GM18499 (cell line): ENCODE results near the gene ELP5.

Experiments
- ATAC-seq: cut with Tn5 transposase; IDR thresholded peaks from one replicate; pipeline ENCODE4 v1.9.1; 2021; ENCODE audit warnings: moderate number of reproducible peaks; ENCODE audit not compliant: insufficient read depth, unreplicated experiment

Gene ELP5

DNA sequence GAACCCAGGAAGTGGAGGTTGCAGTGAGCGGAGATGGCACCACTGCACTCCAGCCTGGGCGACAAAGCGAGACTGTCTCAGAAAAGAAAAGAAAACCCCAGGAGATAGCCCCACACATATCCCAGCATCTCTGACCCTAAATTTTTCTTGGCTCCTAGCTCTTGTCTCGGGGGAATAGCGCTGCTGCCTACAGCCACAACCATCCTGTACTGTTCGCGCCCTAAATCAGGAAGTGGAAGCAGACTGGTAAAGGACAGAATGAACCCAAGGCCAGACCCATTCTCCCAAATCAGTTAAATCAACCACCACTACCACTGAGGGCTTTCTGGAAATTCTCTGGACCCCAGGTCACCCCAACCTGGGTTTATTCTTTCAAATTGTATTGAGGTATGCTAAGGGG is 2.2 kb upstream of the ELP5 start:
- ATAC-seq, result no peak

GRCh38 chr17:7250695-7251627 is 1.1 kb upstream of the ELP5 start:
- no peak for ATAC-seq

DNA sequence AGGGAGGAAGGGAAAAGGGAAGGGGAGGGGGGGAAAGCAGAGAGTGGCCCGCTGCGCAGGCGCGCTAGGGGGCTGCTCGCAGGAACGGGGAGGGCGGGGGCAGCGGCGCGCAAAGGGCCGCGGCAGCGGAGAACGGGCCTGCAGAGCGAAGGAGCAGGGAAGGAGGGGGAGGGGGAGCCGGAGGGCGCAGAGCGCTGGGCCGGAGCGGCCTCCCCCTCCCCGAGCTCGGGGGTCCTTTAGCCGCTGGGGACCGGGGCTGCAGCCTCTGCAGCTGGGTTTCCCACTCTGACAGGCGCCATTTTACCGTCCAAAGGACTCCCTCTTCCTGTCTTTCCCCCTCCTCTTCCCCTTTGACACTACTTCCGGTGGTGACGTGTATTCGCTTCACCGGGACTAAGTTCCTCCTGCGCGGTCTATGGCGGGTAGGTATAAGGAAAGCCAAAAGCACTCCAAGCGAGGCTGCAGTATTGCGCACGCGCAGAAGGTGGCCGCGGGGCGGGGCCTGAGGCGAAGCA is 297 bp upstream of the ELP5 start, which contains the start of gene CTDNEP1:
CTDNEP1 (minus strand) TSS at position 74 of the 515 bp plus-strand sequence. CDS start 438 bp downstream, outside the sequence.
- peak; percentile 77 for ATAC-seq

GRCh38 chr17:7253082-7253481 is 1.1 kb downstream of the ELP5 start:
- ATAC-seq, result no peak

DNA sequence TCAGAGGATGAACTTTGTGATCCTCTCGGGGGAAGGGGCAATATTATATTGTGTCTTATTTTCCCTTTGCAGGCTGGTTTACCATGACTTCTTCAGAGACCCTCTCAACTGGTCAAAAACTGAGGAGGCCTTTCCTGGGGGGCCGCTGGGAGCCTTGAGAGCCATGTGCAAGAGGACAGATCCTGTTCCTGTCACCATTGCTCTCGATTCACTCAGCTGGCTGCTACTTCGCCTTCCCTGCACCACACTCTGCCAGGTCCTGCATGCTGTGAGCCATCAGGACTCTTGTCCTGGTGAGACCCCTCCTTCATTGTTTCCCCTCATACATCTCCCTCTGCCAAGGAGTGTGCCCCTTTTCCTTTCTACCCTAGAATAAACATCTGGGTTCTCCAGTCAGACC is 2.5 kb downstream of the ELP5 start:
- no peak for ATAC-seq

DNA sequence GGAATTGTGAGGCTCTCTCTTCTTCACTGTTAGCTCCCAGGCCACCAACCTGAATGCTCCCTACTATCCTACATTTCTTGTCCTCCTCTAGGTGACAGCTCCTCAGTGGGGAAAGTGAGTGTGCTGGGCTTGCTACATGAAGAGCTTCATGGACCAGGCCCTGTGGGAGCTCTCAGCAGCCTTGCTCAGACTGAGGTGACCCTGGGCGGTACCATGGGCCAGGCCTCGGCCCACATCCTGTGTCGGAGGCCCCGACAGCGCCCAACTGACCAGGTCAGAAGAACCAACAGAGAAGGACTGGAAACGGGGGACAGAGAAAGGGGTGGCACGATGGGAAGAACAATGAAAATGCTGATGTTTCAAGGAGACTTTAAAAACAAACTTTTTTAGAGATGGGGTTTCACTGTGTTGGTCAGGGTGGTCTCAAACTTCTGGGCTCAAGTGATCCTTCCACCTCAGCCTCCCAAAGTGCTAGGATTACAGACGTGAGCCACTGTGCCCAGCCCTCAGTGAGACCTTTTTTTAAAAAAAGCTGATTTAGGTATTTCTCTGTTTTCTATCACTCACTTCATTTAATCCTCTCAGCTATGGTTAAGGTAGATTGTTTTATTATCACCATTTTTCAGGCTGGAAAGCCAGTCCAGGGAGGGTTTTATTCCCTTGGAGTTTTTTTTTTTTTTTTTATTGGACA is 4.9 kb downstream of the ELP5 start:
- no peak for ATAC-seq

- ATAC-seq, result no peak
These were observed 6.9 kb downstream of the ELP5 start for GRCh38 chr17:7258731-7259554.

GRCh38 chr17:7259555-7259889 is 7.5 kb downstream of the ELP5 start:
- ATAC-seq, result no peak

DNA sequence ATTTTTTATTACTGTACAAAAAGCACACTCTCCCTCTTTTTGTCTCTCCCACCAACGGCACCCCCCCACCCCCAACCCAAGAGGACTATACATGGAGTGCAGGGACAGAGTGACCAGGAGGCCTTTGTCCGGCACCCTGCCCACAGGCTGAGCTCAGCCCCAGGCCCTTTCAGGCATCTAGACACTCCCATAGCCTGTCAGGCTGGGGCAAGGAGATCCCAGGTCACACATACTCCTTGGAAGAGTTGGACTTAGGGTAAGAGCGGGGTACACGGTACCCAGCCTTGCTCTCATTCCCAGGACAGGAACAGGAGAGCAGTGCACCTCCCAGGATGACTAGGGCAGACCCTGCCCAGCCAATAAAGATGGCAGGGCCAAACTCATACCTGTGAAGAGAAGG is 8.1 kb downstream of the ELP5 start:
- no peak for ATAC-seq

DNA sequence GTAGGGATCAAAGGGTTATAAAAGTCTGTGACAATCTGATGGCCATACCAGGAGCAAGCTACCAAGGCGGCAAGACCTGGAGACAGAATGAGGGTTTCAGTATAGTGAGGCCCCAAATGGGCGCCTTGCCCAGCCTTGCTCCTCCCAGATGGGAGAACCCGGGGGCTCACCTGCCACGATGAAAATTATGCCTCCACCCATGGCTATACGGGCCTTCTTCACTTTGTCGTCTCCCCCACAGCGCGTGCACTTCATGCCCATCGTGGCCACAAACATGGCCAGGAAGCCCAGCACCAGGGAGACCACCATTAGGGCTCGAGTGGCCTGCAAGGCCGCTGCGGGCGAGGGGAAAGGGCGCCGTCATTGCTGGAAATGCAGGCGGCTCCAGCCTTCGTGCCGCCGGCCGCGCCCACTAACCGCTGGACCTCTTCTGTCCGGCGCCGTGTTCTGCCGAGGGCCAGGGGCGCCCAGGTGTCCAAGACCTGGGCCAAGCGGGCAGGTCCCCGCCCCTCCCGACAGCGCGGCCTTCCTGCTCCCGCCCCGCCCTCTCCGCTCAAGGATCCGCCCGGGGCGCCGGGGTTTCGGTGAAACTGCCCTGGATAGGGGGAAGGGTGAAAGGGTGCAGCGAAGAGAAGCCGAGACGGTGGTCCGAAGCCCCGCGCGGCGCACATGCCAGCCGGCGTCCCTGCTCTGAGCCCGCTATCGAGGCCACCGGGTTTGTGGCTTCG is 8.8 kb downstream of the ELP5 start:
- ATAC-seq, result no peak

DNA sequence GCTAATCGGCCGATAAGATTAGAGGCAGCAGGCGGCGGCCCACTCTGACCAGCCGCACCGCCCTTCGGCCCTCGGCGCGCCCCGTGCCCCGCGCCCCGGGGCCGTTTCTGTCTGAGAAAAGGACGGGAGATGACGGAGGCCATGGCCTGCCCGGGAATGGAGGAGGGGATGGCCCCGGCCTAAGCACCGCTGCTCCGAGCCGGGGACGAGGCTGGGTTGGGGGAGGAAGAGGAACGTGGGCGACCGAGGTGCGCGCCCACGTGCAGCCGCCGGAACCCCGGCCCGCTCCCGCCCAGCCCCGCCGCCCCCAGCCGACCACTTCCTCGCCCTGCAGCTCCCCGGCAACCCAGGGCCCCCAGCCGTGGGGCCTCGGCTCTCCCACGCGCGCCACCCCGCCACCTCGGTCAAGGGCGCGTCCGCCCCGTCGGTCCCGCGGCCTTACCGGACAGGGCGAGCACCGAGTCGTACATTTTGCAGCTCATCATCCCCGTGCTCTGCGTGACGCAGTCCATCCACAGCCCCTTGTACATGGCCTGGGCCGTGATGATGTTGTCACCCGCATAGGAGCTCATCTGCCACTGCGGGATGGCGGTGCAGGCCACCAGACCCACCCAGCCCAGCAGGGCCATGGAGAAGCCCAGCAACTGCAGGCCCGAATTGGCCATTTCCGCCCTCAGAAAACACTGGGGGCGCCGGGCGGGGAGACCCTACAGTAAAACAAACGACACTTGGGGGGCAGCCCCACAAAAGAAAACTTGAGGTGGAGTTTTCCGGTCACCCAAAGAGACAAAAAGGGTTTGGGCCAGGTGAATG is 9.6 kb downstream of the ELP5 start:
- no peak for ATAC-seq

DNA sequence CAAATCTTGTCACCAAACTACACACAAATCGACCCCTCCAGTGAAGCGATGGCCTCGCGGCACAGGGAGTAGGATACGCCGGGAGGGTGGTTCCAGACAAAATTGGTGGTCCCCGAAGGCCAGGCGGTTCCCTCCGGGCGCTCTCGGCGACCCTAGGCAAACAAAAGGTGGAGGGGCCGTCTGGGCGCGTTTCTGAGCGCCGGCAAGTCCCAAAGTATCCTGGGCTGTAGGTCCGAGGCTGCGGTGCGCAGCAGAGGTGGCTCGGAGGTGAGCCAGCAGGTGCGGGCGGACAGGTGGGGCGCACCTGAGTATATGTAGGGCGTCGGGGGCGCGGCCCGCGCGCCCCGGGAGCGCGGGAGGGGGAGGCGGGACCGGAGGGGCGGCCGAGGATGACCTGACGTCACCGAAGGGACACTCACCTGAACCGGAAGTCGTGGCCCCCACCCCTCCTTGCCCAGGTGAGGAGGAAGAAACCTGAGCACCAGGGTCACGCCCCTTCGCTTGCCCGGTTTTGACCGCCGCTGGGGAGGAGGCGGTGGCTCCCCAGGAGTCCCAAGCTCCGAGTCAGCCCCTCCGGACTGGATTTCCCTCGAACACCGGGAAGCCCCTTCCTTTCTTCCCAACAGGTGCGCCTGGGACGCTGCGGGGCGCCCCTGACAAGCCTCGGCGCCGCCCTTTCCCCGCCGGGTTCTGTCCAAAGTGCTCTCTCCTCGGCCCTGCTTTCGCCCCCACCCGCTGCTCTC is 10.3 kb downstream of the ELP5 start, which contains the start of gene CLDN7:
CLDN7 (minus strand) TSS at position 287 of the 743 bp plus-strand sequence. CDS start 435 bp downstream, outside the sequence.
- no peak for ATAC-seq

- ATAC-seq, result no peak
These were observed 11.2 kb downstream of the ELP5 start for GRCh38 chr17:7262935-7263800.

- no peak for ATAC-seq
These were observed 11.7 kb downstream of the ELP5 start for GRCh38 chr17:7263801-7264078.

DNA sequence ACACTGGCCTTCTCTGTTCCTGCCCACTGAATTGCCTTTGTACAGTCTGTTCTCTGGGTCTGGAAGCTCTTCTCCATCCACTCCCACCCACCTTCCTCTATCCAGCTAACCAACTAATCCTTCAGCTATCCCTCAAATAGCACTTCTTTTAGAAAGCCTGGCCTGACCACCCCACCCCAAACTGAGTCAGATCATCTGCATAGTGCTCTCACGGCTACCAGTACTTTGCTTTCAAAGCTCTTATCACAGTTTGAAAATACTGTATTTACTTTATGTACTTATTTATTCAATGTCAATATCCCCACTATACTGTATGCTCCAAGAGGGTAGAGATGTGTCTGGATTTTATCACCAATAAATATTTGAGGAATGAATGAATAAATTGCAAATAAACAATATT is 14.8 kb downstream of the ELP5 start:
- ATAC-seq, result no peak

GRCh38 chr17:7279448-7279847 is 27.4 kb downstream of the ELP5 start:
- ATAC-seq, result no peak

DNA sequence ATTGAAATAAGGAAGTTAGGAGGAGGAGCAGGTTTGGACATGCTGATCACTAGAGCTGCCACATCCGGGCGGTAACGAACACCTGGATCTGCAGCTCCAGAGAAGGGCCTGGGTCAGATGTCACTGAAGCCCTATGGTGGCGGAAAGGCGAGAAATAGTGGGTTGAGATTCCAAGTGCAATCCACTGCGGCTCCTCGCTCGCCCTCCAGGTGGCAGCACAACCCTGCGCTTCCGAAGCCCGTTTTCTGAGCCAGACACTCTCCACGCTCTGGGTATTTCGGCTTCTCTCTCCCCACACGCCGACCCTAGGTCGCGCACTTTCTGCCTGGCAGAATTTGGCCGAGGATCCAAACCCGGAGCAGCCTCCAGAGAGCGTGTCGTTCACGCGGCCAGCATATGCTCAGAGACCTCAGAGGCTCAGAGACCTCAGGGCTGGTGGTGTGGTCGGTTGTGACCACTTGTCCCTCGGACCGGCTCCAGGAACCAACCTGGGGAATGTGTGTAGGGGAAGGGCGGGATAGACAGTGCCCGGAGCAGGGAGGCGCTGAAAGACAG is 28.6 kb downstream of the ELP5 start:
- ATAC-seq, result no peak
